Body of pancreas (tissue), 4 donors: ENCODE results near the gene GJA1.

Experiments
- POLR2A ChIP-seq, 3 donors: fragments of 450-650 bp; IDR thresholded peaks; one replicate each; pipeline ENCODE4 v1.6.1; 2016; ENCODE audit warnings: antibody characterized with exemption in 3 of 3, mild to moderate bottlenecking in 2 of 3
- TF ChIP-seq, protein P1 (sequence below), 7 experiments: fragments of 450-650 bp in 4 of 7; fragments of 200-600 bp in 3 of 7; sonication (generic) in 3 of 7; IDR thresholded peaks; one replicate each; pipeline ENCODE4 v1.5.1; 2016 to 2019; ENCODE audit warnings: antibody characterized with exemption in 7 of 7

DNA sequence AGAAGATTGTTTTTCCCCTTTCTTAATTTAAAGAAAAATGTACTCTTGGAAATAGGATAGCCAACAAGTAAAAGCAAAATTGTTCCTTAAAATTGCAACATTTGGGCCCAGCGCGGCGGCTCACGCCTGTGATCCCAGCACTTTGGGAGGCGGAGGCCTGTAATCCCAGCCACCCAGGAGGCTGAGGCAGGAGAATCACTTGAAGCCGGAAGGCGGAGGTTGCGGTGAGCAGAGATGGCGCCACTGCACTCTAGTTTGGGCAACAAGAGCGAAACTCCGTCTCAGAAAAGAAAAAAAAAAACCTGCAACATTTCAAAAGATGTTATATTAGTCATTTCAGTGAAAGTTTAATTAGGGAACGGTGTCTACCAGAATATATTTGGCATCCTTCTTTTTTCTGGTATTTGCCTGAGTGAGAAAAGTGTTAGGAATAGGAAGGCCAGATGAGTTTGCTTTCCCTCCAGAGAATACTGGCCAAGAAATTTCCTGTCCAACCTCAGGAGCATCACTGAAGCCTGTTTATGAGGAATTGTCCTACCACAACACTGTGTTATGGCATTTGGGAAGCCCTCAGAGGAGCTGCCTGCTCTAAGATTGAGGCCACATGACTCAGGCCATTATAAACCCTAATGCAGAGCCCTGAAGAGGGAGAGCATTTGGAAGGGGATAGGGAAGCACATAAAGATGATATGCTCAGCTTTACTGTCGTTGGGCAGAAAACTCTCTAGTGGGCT, 1.2 kb upstream of the GJA1 start:
- TF ChIP-seq, protein P1, sequence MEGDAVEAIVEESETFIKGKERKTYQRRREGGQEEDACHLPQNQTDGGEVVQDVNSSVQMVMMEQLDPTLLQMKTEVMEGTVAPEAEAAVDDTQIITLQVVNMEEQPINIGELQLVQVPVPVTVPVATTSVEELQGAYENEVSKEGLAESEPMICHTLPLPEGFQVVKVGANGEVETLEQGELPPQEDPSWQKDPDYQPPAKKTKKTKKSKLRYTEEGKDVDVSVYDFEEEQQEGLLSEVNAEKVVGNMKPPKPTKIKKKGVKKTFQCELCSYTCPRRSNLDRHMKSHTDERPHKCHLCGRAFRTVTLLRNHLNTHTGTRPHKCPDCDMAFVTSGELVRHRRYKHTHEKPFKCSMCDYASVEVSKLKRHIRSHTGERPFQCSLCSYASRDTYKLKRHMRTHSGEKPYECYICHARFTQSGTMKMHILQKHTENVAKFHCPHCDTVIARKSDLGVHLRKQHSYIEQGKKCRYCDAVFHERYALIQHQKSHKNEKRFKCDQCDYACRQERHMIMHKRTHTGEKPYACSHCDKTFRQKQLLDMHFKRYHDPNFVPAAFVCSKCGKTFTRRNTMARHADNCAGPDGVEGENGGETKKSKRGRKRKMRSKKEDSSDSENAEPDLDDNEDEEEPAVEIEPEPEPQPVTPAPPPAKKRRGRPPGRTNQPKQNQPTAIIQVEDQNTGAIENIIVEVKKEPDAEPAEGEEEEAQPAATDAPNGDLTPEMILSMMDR (IDR thresholded peaks at IDR 0.05) = no peak
- no peak for TF ChIP-seq POLR2A (IDR thresholded peaks at IDR 0.05)
